GM23338 (cell line): ENCODE measurements around the gene FAM32A. TPM values are rescaled to one million over a fixed set of nuclear protein-coding genes. Genes with fewer than 3 reads are reported as not detected.

ENCODE experiments used
- ATAC-seq: fragments of 200-7000 bp; cut with Tn5 transposase; 3 replicates; pipeline ENCODE4 v1.9.1; 2020
- DNase-seq: peaks from one replicate; pipeline ENCODE4 v3.0.0-alpha.2; 2015; ENCODE audit warnings: low spot score
- H2AFZ ChIP-seq: fragments of 200-600 bp; sonication (generic); 2 replicates; pipeline ENCODE4 v1.8.0; 2016; ENCODE audit warnings: antibody characterized with exemption, mild to moderate bottlenecking, moderate library complexity
- H3F3A ChIP-seq: fragments of 200-600 bp; sonication (generic); replicated peaks from 2 replicates; pipeline ENCODE4 v1.8.0; 2017; ENCODE audit warnings: antibody characterized with exemption, mixed run types, low read depth
- H3K27ac ChIP-seq: fragments of 200-600 bp; sonication (generic); 2 replicates; pipeline ENCODE4 v1.6.1; 2016; ENCODE audit warnings: low read depth
- H3K27me3 ChIP-seq: fragments of 200-600 bp; sonication (generic); 2 replicates; pipeline ENCODE4 v1.8.0; 2016; ENCODE audit warnings: mild to moderate bottlenecking, mixed run types, moderate library complexity; ENCODE audit not compliant: insufficient read depth
- H3K36me3 ChIP-seq: fragments of 200-600 bp; sonication (generic); 2 replicates; pipeline ENCODE4 v1.8.0; 2016; ENCODE audit warnings: mild to moderate bottlenecking; ENCODE audit not compliant: insufficient read depth
- H3K4me1 ChIP-seq: fragments of 200-600 bp; sonication (generic); 2 replicates; pipeline ENCODE4 v1.8.0; 2016; ENCODE audit warnings: mild to moderate bottlenecking, moderate library complexity; ENCODE audit not compliant: insufficient read depth
- H3K4me2 ChIP-seq: fragments of 200-600 bp; sonication (generic); 2 replicates; pipeline ENCODE4 v1.7.1; 2017; ENCODE audit warnings: mixed run types
- H3K4me3 ChIP-seq: fragments of 200-600 bp; sonication (generic); 2 replicates; pipeline ENCODE4 v1.6.1; 2016; ENCODE audit warnings: mixed run types
- H3K79me2 ChIP-seq: fragments of 200-600 bp; sonication (generic); replicated peaks from 2 replicates; pipeline ENCODE4 v1.8.0; 2017; ENCODE audit warnings: mild to moderate bottlenecking; ENCODE audit not compliant: insufficient read depth
- H3K9me2 ChIP-seq: fragments of 200-600 bp; sonication (generic); 2 replicates; pipeline ENCODE4 v1.8.0; 2017; ENCODE audit not compliant: insufficient read depth
- H4K20me1 ChIP-seq: fragments of 200-600 bp; sonication (generic); replicated peaks from 2 replicates; pipeline ENCODE4 v1.8.0; 2017; ENCODE audit warnings: mild to moderate bottlenecking; ENCODE audit not compliant: insufficient read depth
- H3K27ac Mint-ChIP-seq: 2 replicates; pipeline ENCODE4 v1.8.0; 2020; ENCODE audit warnings: inconsistent platforms, mild to moderate bottlenecking, moderate library complexity, mixed read lengths
- H3K27me3 Mint-ChIP-seq: 3 replicates; pipeline ENCODE4 v1.8.0; 2022; ENCODE audit warnings: low read depth, mild to moderate bottlenecking, moderate library complexity, mixed read lengths, inconsistent platforms; ENCODE audit not compliant: insufficient read depth, poor library complexity
- H3K36me3 Mint-ChIP-seq: 3 replicates; pipeline ENCODE4 v1.8.0; 2021; ENCODE audit warnings: low read depth, mild to moderate bottlenecking, inconsistent platforms, moderate library complexity, mixed read lengths
- H3K4me1 Mint-ChIP-seq: 3 replicates; pipeline ENCODE4 v1.8.0; 2020; ENCODE audit warnings: mild to moderate bottlenecking, inconsistent platforms, mixed read lengths
- H3K4me3 Mint-ChIP-seq: 3 replicates; pipeline ENCODE4 v1.8.0; 2021; ENCODE audit warnings: moderate library complexity, mild to moderate bottlenecking, inconsistent platforms, mixed read lengths
- H3K9me3 Mint-ChIP-seq: 3 replicates; pipeline ENCODE4 v1.8.0; 2020; ENCODE audit warnings: moderate library complexity, mild to moderate bottlenecking, inconsistent platforms, mixed read lengths
- CREB1 ChIP-seq: fragments of 250-450 bp; sonication (Bioruptor Pico); IDR thresholded peaks from 2 replicates; pipeline ENCODE4 v1.5.0; 2020; ENCODE audit warnings: low read depth, mild to moderate bottlenecking, moderate library complexity
- CTCF ChIP-seq, 2 experiments: fragments of 200-600 bp in 1 of 2; sonication (generic) in 1 of 2; conservative IDR thresholded peaks; 2 replicates each; pipeline versions ENCODE4 v1.5.1 to v1.6.1; 2016 to 2017; ENCODE audit warnings: antibody characterized with exemption in 2 of 2, low read depth in 2 of 2, mild to moderate bottlenecking in 2 of 2, moderate library complexity in 1 of 2
- EZH2 ChIP-seq: fragments of 200-600 bp; sonication (generic); IDR thresholded peaks from one replicate; pipeline ENCODE4 v1.8.0; 2017; ENCODE audit warnings: antibody characterized with exemption, mild to moderate bottlenecking, low read depth; ENCODE audit not compliant: unreplicated experiment
- EZH2phosphoT487 ChIP-seq: fragments of 200-600 bp; sonication (generic); IDR thresholded peaks from one replicate; pipeline ENCODE4 v1.8.1; 2018; ENCODE audit warnings: antibody characterized with exemption; ENCODE audit not compliant: unreplicated experiment
- NANOG ChIP-seq: IDR thresholded peaks from 2 replicates; pipeline ENCODE4 v1.6.1; 2016; ENCODE audit warnings: antibody characterized with exemption, borderline replicate concordance
- REST ChIP-seq: IDR thresholded peaks from one replicate; pipeline ENCODE4 v1.6.1; 2018; ENCODE audit warnings: antibody characterized with exemption; ENCODE audit not compliant: unreplicated experiment
- ZNF114 ChIP-seq: fragments of 250-450 bp; sonication (Bioruptor Pico); IDR thresholded peaks from 2 replicates; pipeline ENCODE4 v1.5.0; 2020; ENCODE audit warnings: mild to moderate bottlenecking, moderate library complexity
- polyA plus RNA-seq: library from polyadenylated mRNA; unstranded; fragments of >200 nt; fragmentation: Nextera tagmentation; extraction: Ambion mirVana; gene quantifications from 2 replicates; pipeline ENCODE4 v1.2.1, GENCODE V29; 2016
- total RNA-seq: library from RNA; depleted of rRNA; stranded (reverse); fragments of >200 nt; shearing (Covaris generic); gene quantifications from 2 replicates; pipeline ENCODE4 v1.2.3, GENCODE V29; 2014

FAM32A gene
- total and polyA plus RNA-seq, 2 experiments from 2014 or later: 58.2 to 67.3 TPM

- TF ChIP-seq CTCF (conservative IDR thresholded peaks at IDR 0.05; ENCODE audit: low read depth in 2 of 2): no peak
- no peak for TF ChIP-seq EZH2phosphoT487
- TF ChIP-seq ZNF114: no peak
- TF ChIP-seq CREB1: no peak
- TF ChIP-seq EZH2: no peak
These were observed 18.2 kb upstream of the FAM32A start (continued) for GRCh38 chr19:16167055-16167454.

GRCh38 chr19:16168465-16169081 is 16.6 kb upstream of the FAM32A start:
- Histone ChIP-seq H3K4me2 (no peak overlapping the region), H3K36me3 (no peaks in the 10 kb centered on the region), H3K27me3 (no peaks in the 10 kb centered on the region), H3K27ac (no peak overlapping the region), H3K79me2 (no peaks in the 10 kb centered on the region), H3K4me1 (no peaks in the 10 kb centered on the region), H3F3A (no peaks in the 10 kb centered on the region), H3K9me2 (no peaks in the 10 kb centered on the region), H2AFZ (no peak overlapping the region), H3K4me3 (no peak overlapping the region), H4K20me1 (no peaks in the 10 kb centered on the region)
- Mint-ChIP-seq H3K36me3 (peaks cover 3% of the 10 kb centered on the region; the same call in 1 of the 3 replicates), H3K27me3 (no peaks in the 10 kb centered on the region), H3K9me3 (peaks cover 60% of the 10 kb centered on the region), H3K27ac (no peak overlapping the region), H3K4me3 (no peak overlapping the region), H3K4me1 (no peaks in the 10 kb centered on the region)
- no peak for TF ChIP-seq REST
- no peak for TF ChIP-seq NANOG
- TF ChIP-seq EZH2phosphoT487: no peak
- TF ChIP-seq CTCF (conservative IDR thresholded peaks at IDR 0.05; ENCODE audit: low read depth in 2 of 2): no peak
- no peak for ATAC-seq
- DNase-seq: peak; percentile 13
